ENCODE measurements around the gene TAS2R40.

DNA sequence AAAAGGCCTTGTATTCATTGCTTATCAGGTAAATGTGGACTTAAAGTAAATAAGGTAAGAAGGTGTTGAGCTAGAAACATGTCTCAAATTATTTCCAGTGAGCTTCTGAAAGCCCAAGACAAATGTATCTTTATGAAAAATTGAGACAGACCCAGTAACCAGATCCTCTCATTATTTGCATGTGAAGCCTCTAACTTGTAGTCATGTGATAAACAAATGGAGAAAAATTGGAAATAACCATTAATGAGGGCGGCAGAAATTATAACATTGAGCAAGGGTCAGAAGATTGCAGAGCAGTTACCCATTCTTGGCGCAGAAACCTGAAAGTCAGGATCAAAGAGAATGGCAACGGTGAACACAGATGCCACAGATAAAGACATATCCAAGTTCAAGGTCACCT lies at the start of gene TAS2R40:
- TF ChIP-seq, protein P1, sequence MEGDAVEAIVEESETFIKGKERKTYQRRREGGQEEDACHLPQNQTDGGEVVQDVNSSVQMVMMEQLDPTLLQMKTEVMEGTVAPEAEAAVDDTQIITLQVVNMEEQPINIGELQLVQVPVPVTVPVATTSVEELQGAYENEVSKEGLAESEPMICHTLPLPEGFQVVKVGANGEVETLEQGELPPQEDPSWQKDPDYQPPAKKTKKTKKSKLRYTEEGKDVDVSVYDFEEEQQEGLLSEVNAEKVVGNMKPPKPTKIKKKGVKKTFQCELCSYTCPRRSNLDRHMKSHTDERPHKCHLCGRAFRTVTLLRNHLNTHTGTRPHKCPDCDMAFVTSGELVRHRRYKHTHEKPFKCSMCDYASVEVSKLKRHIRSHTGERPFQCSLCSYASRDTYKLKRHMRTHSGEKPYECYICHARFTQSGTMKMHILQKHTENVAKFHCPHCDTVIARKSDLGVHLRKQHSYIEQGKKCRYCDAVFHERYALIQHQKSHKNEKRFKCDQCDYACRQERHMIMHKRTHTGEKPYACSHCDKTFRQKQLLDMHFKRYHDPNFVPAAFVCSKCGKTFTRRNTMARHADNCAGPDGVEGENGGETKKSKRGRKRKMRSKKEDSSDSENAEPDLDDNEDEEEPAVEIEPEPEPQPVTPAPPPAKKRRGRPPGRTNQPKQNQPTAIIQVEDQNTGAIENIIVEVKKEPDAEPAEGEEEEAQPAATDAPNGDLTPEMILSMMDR (IDR thresholded peaks at IDR 0.05 in 2 of 3, conservative IDR thresholded peaks at IDR 0.05 in 1 of 3; ENCODE audit: borderline replicate concordance in 1 of 3, insufficient read depth in 1 of 3, low read depth in 2 of 3, low read length in 2 of 3) = no peak
- no peak for TF ChIP-seq RAD21 (IDR thresholded peaks at IDR 0.05; ENCODE audit: low read depth)
- TF ChIP-seq EZH2 (IDR thresholded peaks at IDR 0.05) = no peak
- TF ChIP-seq EGR1 (IDR thresholded peaks at IDR 0.05; ENCODE audit: low read depth) = no peak
- no peak for TF ChIP-seq ZFX (IDR thresholded peaks at IDR 0.05)
- no peak for TF ChIP-seq ZNF274 (IDR thresholded peaks at IDR 0.05; ENCODE audit: low read depth, low read length)
- TF ChIP-seq, protein P2, sequence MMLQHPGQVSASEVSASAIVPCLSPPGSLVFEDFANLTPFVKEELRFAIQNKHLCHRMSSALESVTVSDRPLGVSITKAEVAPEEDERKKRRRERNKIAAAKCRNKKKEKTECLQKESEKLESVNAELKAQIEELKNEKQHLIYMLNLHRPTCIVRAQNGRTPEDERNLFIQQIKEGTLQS (IDR thresholded peaks at IDR 0.05) = no peak
- TF ChIP-seq, protein P3, sequence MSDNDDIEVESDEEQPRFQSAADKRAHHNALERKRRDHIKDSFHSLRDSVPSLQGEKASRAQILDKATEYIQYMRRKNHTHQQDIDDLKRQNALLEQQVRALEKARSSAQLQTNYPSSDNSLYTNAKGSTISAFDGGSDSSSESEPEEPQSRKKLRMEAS (IDR thresholded peaks at IDR 0.05) = no peak
- no peak for TF ChIP-seq JUND (IDR thresholded peaks at IDR 0.05)
- TF ChIP-seq POLR2A (IDR thresholded peaks at IDR 0.05; ENCODE audit: borderline replicate concordance, extremely low read depth, insufficient read depth, insufficient read length) = no peak
- TF ChIP-seq POLR2AphosphoS5 (IDR thresholded peaks at IDR 0.05; ENCODE audit: low read depth, low read length) = no peak
- TF ChIP-seq, protein P4, sequence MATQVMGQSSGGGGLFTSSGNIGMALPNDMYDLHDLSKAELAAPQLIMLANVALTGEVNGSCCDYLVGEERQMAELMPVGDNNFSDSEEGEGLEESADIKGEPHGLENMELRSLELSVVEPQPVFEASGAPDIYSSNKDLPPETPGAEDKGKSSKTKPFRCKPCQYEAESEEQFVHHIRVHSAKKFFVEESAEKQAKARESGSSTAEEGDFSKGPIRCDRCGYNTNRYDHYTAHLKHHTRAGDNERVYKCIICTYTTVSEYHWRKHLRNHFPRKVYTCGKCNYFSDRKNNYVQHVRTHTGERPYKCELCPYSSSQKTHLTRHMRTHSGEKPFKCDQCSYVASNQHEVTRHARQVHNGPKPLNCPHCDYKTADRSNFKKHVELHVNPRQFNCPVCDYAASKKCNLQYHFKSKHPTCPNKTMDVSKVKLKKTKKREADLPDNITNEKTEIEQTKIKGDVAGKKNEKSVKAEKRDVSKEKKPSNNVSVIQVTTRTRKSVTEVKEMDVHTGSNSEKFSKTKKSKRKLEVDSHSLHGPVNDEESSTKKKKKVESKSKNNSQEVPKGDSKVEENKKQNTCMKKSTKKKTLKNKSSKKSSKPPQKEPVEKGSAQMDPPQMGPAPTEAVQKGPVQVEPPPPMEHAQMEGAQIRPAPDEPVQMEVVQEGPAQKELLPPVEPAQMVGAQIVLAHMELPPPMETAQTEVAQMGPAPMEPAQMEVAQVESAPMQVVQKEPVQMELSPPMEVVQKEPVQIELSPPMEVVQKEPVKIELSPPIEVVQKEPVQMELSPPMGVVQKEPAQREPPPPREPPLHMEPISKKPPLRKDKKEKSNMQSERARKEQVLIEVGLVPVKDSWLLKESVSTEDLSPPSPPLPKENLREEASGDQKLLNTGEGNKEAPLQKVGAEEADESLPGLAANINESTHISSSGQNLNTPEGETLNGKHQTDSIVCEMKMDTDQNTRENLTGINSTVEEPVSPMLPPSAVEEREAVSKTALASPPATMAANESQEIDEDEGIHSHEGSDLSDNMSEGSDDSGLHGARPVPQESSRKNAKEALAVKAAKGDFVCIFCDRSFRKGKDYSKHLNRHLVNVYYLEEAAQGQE (IDR thresholded peaks at IDR 0.05; ENCODE audit: low read depth) = no peak
- TF ChIP-seq TCF7L2 (IDR thresholded peaks at IDR 0.05; ENCODE audit: borderline replicate concordance, extremely low read depth, insufficient read depth, insufficient read length) = no peak
- TF ChIP-seq YY1 (IDR thresholded peaks at IDR 0.05; ENCODE audit: extremely low read depth, insufficient replicate concordance, low read depth, low read length) = no peak

Data from HCT116 (cell line).